ENCODE results near the gene BEX4. TPM values are rescaled to one million over a fixed set of nuclear protein-coding genes. Genes with fewer than 3 reads are reported as not detected.
"Not testable (repeated sequence)": the region's sequence is repeated elsewhere in the genome, so short reads cannot be mapped to it uniquely, and the experiment has no call there.

The BEX4 gene
- total RNA-seq, 1 donor from 2014 or later = 50.8 TPM

GRCh38 chrX:103210056-103210455 lies 4.9 kb upstream of the BEX4 start:
- TF ChIP-seq CTCF (IDR thresholded peaks at IDR 0.05; ENCODE audit: borderline replicate concordance) = no peak
- Histone ChIP-seq H3K27ac (replicated peaks) (no peak overlapping the region), H3K4me1 (no peaks in the 10 kb centered on the region), H3K9me3 (replicated peaks) (no peaks in the 10 kb centered on the region), H3K4me3 (no peak overlapping the region), H3K27me3 (ENCODE audit: low read depth) (no peaks in the 10 kb centered on the region), H3K36me3 (no peaks in the 10 kb centered on the region)
- intact Hi-C loops (cut with micrococcal nuclease) = no loop called here
- no peak for DNase-seq

GRCh38 chrX:103211012-103211715 lies 3.7 kb upstream of the BEX4 start:
- Histone ChIP-seq H3K9me3 (replicated peaks) (no peaks in the 10 kb centered on the region), H3K27me3 (ENCODE audit: low read depth) (no peaks in the 10 kb centered on the region), H3K4me3 (no peak overlapping the region), H3K36me3 (no peaks in the 10 kb centered on the region), H3K27ac (replicated peaks) (no peak overlapping the region), H3K4me1 (no peaks in the 10 kb centered on the region)
- DNase-seq = no peak
- peak; percentile 58 for TF ChIP-seq CTCF (IDR thresholded peaks at IDR 0.05; ENCODE audit: borderline replicate concordance)
- intact Hi-C loops (cut with micrococcal nuclease) = no loop called here

- Histone ChIP-seq H3K27me3 (ENCODE audit: low read depth) (no peaks in the 10 kb centered on the region), H3K4me1 (no peaks in the 10 kb centered on the region), H3K27ac (replicated peaks) (no peak overlapping the region), H3K36me3 (no peaks in the 10 kb centered on the region), H3K4me3 (no peak overlapping the region), H3K9me3 (replicated peaks) (no peaks in the 10 kb centered on the region)
- no peak for TF ChIP-seq CTCF (IDR thresholded peaks at IDR 0.05; ENCODE audit: borderline replicate concordance)
- intact Hi-C loops (cut with micrococcal nuclease) = no loop called here
- no peak for DNase-seq
Measured at GRCh38 chrX:103212749-103213457, 2.0 kb upstream of the BEX4 start.

GRCh38 chrX:103215425-103215991 lies 600 bp downstream of the BEX4 start:
- Histone ChIP-seq H3K4me3 (peak overlapping the region; percentile 82), H3K4me1 (no peaks in the 10 kb centered on the region), H3K9me3 (replicated peaks) (no peaks in the 10 kb centered on the region), H3K36me3 (no peaks in the 10 kb centered on the region), H3K27ac (replicated peaks) (peak overlapping the region; percentile 85), H3K27me3 (ENCODE audit: low read depth) (no peaks in the 10 kb centered on the region)
- no peak for TF ChIP-seq CTCF (IDR thresholded peaks at IDR 0.05; ENCODE audit: borderline replicate concordance)
- intact Hi-C loops (cut with micrococcal nuclease) = no loop called here
- DNase-seq = peak; percentile 15

- Histone ChIP-seq H3K9me3 (replicated peaks) (no peaks in the 10 kb centered on the region), H3K36me3 (no peaks in the 10 kb centered on the region), H3K4me1 (no peaks in the 10 kb centered on the region), H3K27ac (replicated peaks) (no peak overlapping the region), H3K27me3 (ENCODE audit: low read depth) (no peaks in the 10 kb centered on the region), H3K4me3 (peak overlapping the region; percentile 41)
- intact Hi-C loops (cut with micrococcal nuclease) = no loop called here
- no peak for DNase-seq
- no peak for TF ChIP-seq CTCF (IDR thresholded peaks at IDR 0.05; ENCODE audit: borderline replicate concordance)
Measured at GRCh38 chrX:103220511-103221323, 5.8 kb downstream of the BEX4 start.

- DNase-seq; intact Hi-C loops (cut with micrococcal nuclease); H3K4me1 ChIP-seq: not testable (repeated sequence)
Measured at GRCh38 chrX:103225918-103226317, 11.0 kb downstream of the BEX4 start.

More at GRCh38 chrX:103225918-103226317, 11.0 kb downstream of the BEX4 start:
- not testable (repeated sequence) for H3K27ac ChIP-seq (replicated peaks); H3K36me3 ChIP-seq; H3K27me3 ChIP-seq (ENCODE audit: low read depth); H3K4me3 ChIP-seq; H3K9me3 ChIP-seq (replicated peaks)

Data from left ventricle myocardium inferior (tissue), 1 donor.